DMS79 treated with DMSO at 0.1 percent for 48 hours (cell line): ENCODE results near the gene SINHCAF.
"Not testable (repeated sequence)": the region's sequence is repeated elsewhere in the genome, so short reads cannot be mapped to it uniquely, and the experiment has no call there.

ENCODE experiments used
- DNase-seq: peaks from one replicate; lab custom pipeline; 2025; lab: John Stamatoyannopoulos, UW

Gene SINHCAF

GRCh38 chr12:31309279-31309678, 16.7 kb downstream of the SINHCAF start:
- DNase-seq: no peak

GRCh38 chr12:31308116-31308515, 17.8 kb downstream of the SINHCAF start:
- no peak for DNase-seq

GRCh38 chr12:31306866-31307265, 19.1 kb downstream of the SINHCAF start:
- DNase-seq: no peak

- DNase-seq: no peak
These were observed 22.5 kb downstream of the SINHCAF start for GRCh38 chr12:31303466-31303865.

- DNase-seq: no peak
These were observed 24.6 kb downstream of the SINHCAF start for GRCh38 chr12:31301311-31301710.

- DNase-seq: no peak
These were observed 25.2 kb downstream of the SINHCAF start for GRCh38 chr12:31300783-31301182.

GRCh38 chr12:31300341-31300740, 25.6 kb downstream of the SINHCAF start:
- DNase-seq: no peak

GRCh38 chr12:31298922-31299321, 27.0 kb downstream of the SINHCAF start:
- no peak for DNase-seq

- no peak for DNase-seq
These were observed 27.4 kb downstream of the SINHCAF start for GRCh38 chr12:31298515-31298910.

- DNase-seq: no peak
These were observed 28.1 kb downstream of the SINHCAF start for GRCh38 chr12:31297572-31298514.

GRCh38 chr12:31289441-31289840, 36.5 kb downstream of the SINHCAF start:
- no peak for DNase-seq

GRCh38 chr12:31288381-31288780, 37.6 kb downstream of the SINHCAF start:
- no peak for DNase-seq

- DNase-seq: no peak
These were observed 45.8 kb downstream of the SINHCAF start for GRCh38 chr12:31280183-31280582.

GRCh38 chr12:31279390-31279924, 46.5 kb downstream of the SINHCAF start:
- no peak for DNase-seq

GRCh38 chr12:31278832-31279231, 47.1 kb downstream of the SINHCAF start:
- no peak for DNase-seq

GRCh38 chr12:31278424-31278823, 47.5 kb downstream of the SINHCAF start:
- DNase-seq: no peak

- DNase-seq: no peak
These were observed 48.9 kb downstream of the SINHCAF start for GRCh38 chr12:31277081-31277480.

GRCh38 chr12:31275491-31275890, 50.5 kb downstream of the SINHCAF start:
- no peak for DNase-seq

GRCh38 chr12:31274520-31275300, 51.2 kb downstream of the SINHCAF start:
- no peak for DNase-seq

- not testable (repeated sequence) for DNase-seq
These were observed 52.2 kb downstream of the SINHCAF start for GRCh38 chr12:31273794-31274193.

- DNase-seq: no peak
These were observed 53.2 kb downstream of the SINHCAF start for GRCh38 chr12:31272607-31273225.

- DNase-seq: no peak
These were observed 58.0 kb downstream of the SINHCAF start for GRCh38 chr12:31267966-31268365.
